H1 (cell line): ENCODE data around the gene JAKMIP1. TPM values are rescaled to one million over a fixed set of nuclear protein-coding genes. Genes with fewer than 3 reads are reported as not detected.

Experiments
- CTCF ChIA-PET: fragments of 300-600 bp; sonication (Branson Sonifier 250); formaldehyde crosslinking; loops from one replicate; lab custom pipeline; 2021; ENCODE audit not compliant: partially characterized antibody; lab: Charles Lee
- POLR2A ChIA-PET: fragments of 300-600 bp; sonication (Branson Sonifier 250); formaldehyde crosslinking; loops from one replicate; lab custom pipeline; 2021; ENCODE audit warnings: inconsistent platforms; ENCODE audit not compliant: partially characterized antibody; lab: Charles Lee
- DNase-seq, 2 experiments: peaks; one replicate each; pipeline versions ENCODE4 v3.0.0 to v3.0.0-alpha.2; 2010 to 2022; ENCODE audit warnings: low spot score in 2 of 2, low read depth in 1 of 2, mixed read lengths in 1 of 2
- FAIRE-seq: peaks from 2 replicates; lab custom pipeline; 2011; peaks lifted over from hg19 to GRCh38; lab: Jason Lieb, UNC
- H2AFZ ChIP-seq: 2 replicates; pipeline ENCODE4 v1.8.1; 2012; ENCODE audit warnings: low read length, inconsistent platforms
- H2AK5ac ChIP-seq: 2 replicates; pipeline ENCODE4 v1.6.1; 2013; ENCODE audit warnings: low read depth, low read length
- H2BK120ac ChIP-seq: replicated peaks from 2 replicates; pipeline ENCODE3; 2013; ENCODE audit warnings: low read depth, low read length, inconsistent platforms
- H2BK12ac ChIP-seq: 2 replicates; pipeline ENCODE4 v1.6.1; 2013; ENCODE audit warnings: low read depth, low read length
- H2BK15ac ChIP-seq: 2 replicates; pipeline ENCODE4 v1.6.1; 2013; ENCODE audit warnings: low read length
- H2BK20ac ChIP-seq: 2 replicates; pipeline ENCODE4 v1.6.1; 2013; ENCODE audit warnings: low read length
- H2BK5ac ChIP-seq: 2 replicates; pipeline ENCODE4 v1.6.1; 2013; ENCODE audit warnings: low read depth, low read length
- H3K14ac ChIP-seq: 2 replicates; pipeline ENCODE4 v1.6.1; 2013; ENCODE audit warnings: inconsistent platforms; ENCODE audit not compliant: insufficient read length
- H3K18ac ChIP-seq: 2 replicates; pipeline ENCODE4 v1.6.1; 2013; ENCODE audit warnings: low read length; ENCODE audit errors: extremely low read depth
- H3K23ac ChIP-seq: 2 replicates; pipeline ENCODE4 v1.6.1; 2013; ENCODE audit warnings: inconsistent platforms; ENCODE audit not compliant: insufficient read length
- H3K23me2 ChIP-seq: 2 replicates; pipeline ENCODE4 v1.6.1; 2013; ENCODE audit warnings: low read depth, low read length
- H3K27ac ChIP-seq: 2 replicates; pipeline ENCODE4 v1.6.1; 2011; ENCODE audit warnings: low read depth, low read length, inconsistent platforms
- H3K27me3 ChIP-seq, 4 experiments: replicated peaks in 1 of 4; 1 replicate in 1 of 4; 2 replicates in 3 of 4; pipeline versions ENCODE4 v1.6.1 to v1.8.1; 2011 to 2013; ENCODE audit warnings: low read length in 3 of 4, mild to moderate bottlenecking in 3 of 4, inconsistent platforms in 2 of 4, mixed read lengths in 2 of 4, moderate library complexity in 1 of 4; ENCODE audit not compliant: control insufficient read depth in 3 of 4, insufficient read depth in 3 of 4; ENCODE audit errors: extremely low read depth in 1 of 4
- H3K36me3 ChIP-seq, 4 experiments: 2 replicates each; pipeline versions ENCODE4 v1.6.1 to v1.8.1; 2011 to 2013; ENCODE audit warnings: mild to moderate bottlenecking in 4 of 4, low read length in 3 of 4, moderate library complexity in 2 of 4, control low read depth in 1 of 4, inconsistent platforms in 1 of 4; ENCODE audit not compliant: insufficient read depth in 4 of 4, control insufficient read depth in 2 of 4
- H3K4ac ChIP-seq: replicated peaks from 2 replicates; pipeline ENCODE3; 2013; ENCODE audit warnings: low read length, low read depth, mixed read lengths, inconsistent platforms; ENCODE audit not compliant: insufficient read length
- H3K4me1 ChIP-seq, 4 experiments: replicated peaks in 1 of 4; 1 replicate in 1 of 4; 2 replicates in 3 of 4; pipeline versions ENCODE4 v1.6.1 to v1.8.1; 2011 to 2013; ENCODE audit warnings: low read length in 3 of 4, inconsistent platforms in 2 of 4, mixed read lengths in 1 of 4; ENCODE audit not compliant: insufficient read depth in 4 of 4, control insufficient read depth in 3 of 4
- H3K4me2 ChIP-seq, 2 experiments: 2 replicates each; pipeline versions ENCODE4 v1.6.1 to v1.8.1; 2011 to 2013; ENCODE audit warnings: low read depth in 2 of 2, low read length in 2 of 2, control low read depth in 1 of 2, inconsistent platforms in 1 of 2, mild to moderate bottlenecking in 1 of 2; ENCODE audit not compliant: insufficient read depth in 1 of 2
- H3K4me3 ChIP-seq, 4 experiments: fragments of 200-600, 300-600 bp in 1 of 4; sonication (generic), shearing (Covaris generic), sonication (Bioruptor Twin) in 1 of 4; 2 replicates each; pipeline versions ENCODE4 v1.5.1 to v1.8.1; 2011 to 2016; ENCODE audit warnings: low read length in 4 of 4, low read depth in 3 of 4, control low read depth in 2 of 4, inconsistent platforms in 2 of 4, mild to moderate bottlenecking in 2 of 4, mixed read lengths in 1 of 4, moderate library complexity in 1 of 4; ENCODE audit not compliant: insufficient read depth in 2 of 4; ENCODE audit errors: extremely low read depth in 1 of 4
- H3K56ac ChIP-seq: replicated peaks from 2 replicates; pipeline ENCODE3; 2013; ENCODE audit warnings: low read depth, mild to moderate bottlenecking, mixed read lengths, low read length, inconsistent platforms; ENCODE audit not compliant: insufficient read length
- H3K79me1 ChIP-seq: 2 replicates; pipeline ENCODE4 v1.6.1; 2013; ENCODE audit warnings: low read depth, low read length, control low read depth
- H3K79me2 ChIP-seq, 2 experiments: 2 replicates each; pipeline versions ENCODE4 v1.6.1 to v1.8.1; 2012 to 2013; ENCODE audit warnings: low read length in 2 of 2, mild to moderate bottlenecking in 2 of 2, inconsistent platforms in 1 of 2; ENCODE audit not compliant: insufficient read depth in 2 of 2, control insufficient read depth in 1 of 2
- H3K9ac ChIP-seq, 4 experiments: replicated peaks in 1 of 4; 1 replicate in 1 of 4; 2 replicates in 3 of 4; pipeline versions ENCODE4 v1.6.1 to v1.8.1; 2011 to 2013; ENCODE audit warnings: low read depth in 3 of 4, low read length in 3 of 4, control low read depth in 2 of 4, mild to moderate bottlenecking in 2 of 4, moderate library complexity in 2 of 4, inconsistent platforms in 1 of 4; ENCODE audit errors: extremely low read depth in 1 of 4
- H3K9me3 ChIP-seq, 2 experiments: 2 replicates each; pipeline versions ENCODE4 v1.6.1 to v1.8.1; 2012 to 2013; ENCODE audit warnings: mild to moderate bottlenecking in 2 of 2, moderate library complexity in 2 of 2, control low read depth in 1 of 2, inconsistent platforms in 1 of 2, low read depth in 1 of 2, low read length in 1 of 2, mixed read lengths in 1 of 2; ENCODE audit not compliant: insufficient read depth in 2 of 2
- H4K20me1 ChIP-seq, 2 experiments: replicated peaks in 1 of 2; 2 replicates each; pipeline versions ENCODE3 to v1.8.1; 2011 to 2013; ENCODE audit warnings: inconsistent platforms in 2 of 2, low read length in 2 of 2, mild to moderate bottlenecking in 1 of 2; ENCODE audit not compliant: insufficient read depth in 2 of 2, control insufficient read depth in 1 of 2
- H4K5ac ChIP-seq: 2 replicates; pipeline ENCODE4 v1.6.1; 2013; ENCODE audit warnings: low read length, low read depth, mixed read lengths, inconsistent platforms; ENCODE audit not compliant: insufficient read length
- H4K8ac ChIP-seq: 2 replicates; pipeline ENCODE4 v1.8.0; 2013; ENCODE audit warnings: mild to moderate bottlenecking, moderate library complexity, low read length, inconsistent platforms; ENCODE audit not compliant: insufficient read depth; ENCODE audit errors: extremely low read depth
- H4K91ac ChIP-seq: replicated peaks from 2 replicates; pipeline ENCODE3; 2013; ENCODE audit warnings: low read length, mixed read lengths, inconsistent platforms; ENCODE audit not compliant: insufficient read length
- RNF2 ChIP-seq: fragments of 200-900, 300-1000 bp; sonication (generic); IDR thresholded peaks from 2 replicates; pipeline ENCODE4 v1.7.1; 2016; ENCODE audit warnings: borderline replicate concordance, low read depth, mild to moderate bottlenecking, antibody characterized with exemption, low read length; ENCODE audit not compliant: poor library complexity, severe bottlenecking; ENCODE audit errors: missing control alignments
- SP1 ChIP-seq: IDR thresholded peaks from 2 replicates; pipeline ENCODE4 v1.6.1; 2011; ENCODE audit warnings: low read depth, low read length
- SP2 ChIP-seq: IDR thresholded peaks from 2 replicates; pipeline ENCODE4 v1.6.1; 2012; ENCODE audit warnings: mild to moderate bottlenecking, low read length, inconsistent platforms
- WGBS, 2 experiments: shearing (Covaris generic) in 1 of 2; methylation state at CpG; one replicate each; pipeline versions ENCODE4 v1.1.6 to v1.1.7; 2013 to 2015; ENCODE audit warnings: low lambda C conversion rate in 2 of 2, mixed read lengths in 2 of 2, inconsistent platforms in 1 of 2, low coverage in 1 of 2, missing lambda C conversion rate in 1 of 2; ENCODE audit not compliant: insufficient replicate concordance in 2 of 2, insufficient coverage in 1 of 2, insufficient read length in 1 of 2; ENCODE audit errors: extremely low coverage in 1 of 2, missing lambda C conversion rate in 1 of 2; 5-methylcytosine and 5-hydroxymethylcytosine counted together
- polyA plus RNA-seq, 7 experiments: library from polyadenylated mRNA; depleted of rRNA in 3 of 7; stranded (reverse) in 5 of 7; unstranded in 2 of 7; fragments of >200 nt in 5 of 7; fragments of 200-250 nt in 2 of 7; gene quantifications; 1 replicate in 5 of 7; 2 replicates in 1 of 7; 4 replicates in 1 of 7; pipeline versions ENCODE4 v1.2.1 to v1.2.3, GENCODE V29; 2011 to 2013; ENCODE audit warnings: missing spikeins in 2 of 7, mixed read lengths in 2 of 7
- total RNA-seq: library from RNA; stranded (reverse); fragmentation: NEBNext Ultra II Directional; extraction: Animal tissue kit (Norgen Biotek cat#: 25700); gene quantifications from 2 replicates; pipeline ENCODE4 v1.2.1, GENCODE V29; 2021

JAKMIP1 gene
- total and polyA plus RNA-seq, 2 of the 8 experiments (the other 6 are each of a cell fraction or from before 2014, with no cell fraction given) = 2.5 to 4.4 TPM

DNA sequence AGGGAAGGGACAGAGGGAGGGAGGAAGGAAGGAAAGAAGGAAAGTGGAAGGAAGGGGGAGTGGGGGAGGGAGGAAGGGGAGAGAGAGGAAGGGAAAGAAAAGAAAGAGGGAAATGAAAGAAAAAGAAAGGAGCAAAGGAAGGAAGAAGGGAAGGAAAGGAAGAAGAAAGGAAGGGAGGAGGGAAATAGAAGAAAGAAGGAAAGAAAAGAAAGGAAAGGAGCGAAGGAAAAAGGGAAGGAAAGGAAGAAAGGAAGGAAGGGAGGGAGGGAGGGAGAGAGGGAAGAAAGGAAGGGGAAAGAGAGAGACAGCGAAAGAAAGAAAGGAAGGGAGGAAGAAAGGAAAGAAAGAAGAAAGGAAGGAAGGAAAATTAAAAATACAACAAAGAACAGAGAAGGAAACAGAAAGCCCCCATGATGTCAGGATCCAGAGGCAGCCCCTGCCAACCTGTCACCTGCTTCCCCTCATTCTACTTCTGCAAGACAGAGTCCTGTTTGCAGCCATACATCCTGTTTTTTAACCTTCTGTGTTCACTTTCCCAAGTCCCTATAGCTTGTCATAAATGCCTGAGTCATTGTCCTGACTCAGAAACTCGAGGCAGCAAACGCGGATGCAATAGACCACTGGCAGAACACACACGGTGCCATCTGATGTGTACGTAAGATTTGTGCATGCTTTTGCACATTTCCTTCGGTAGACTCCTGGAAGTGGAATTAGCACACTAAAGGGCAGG lies 105.2 kb downstream of the JAKMIP1 start:
- Histone ChIP-seq H4K91ac (no peak overlapping the region), H4K8ac (no peak overlapping the region), H3K14ac (no peak overlapping the region), H4K5ac (no peak overlapping the region), H3K36me3 (no peaks in the 10 kb centered on the region)
- no peak for FAIRE-seq
- TF ChIP-seq SP2 (no peak), RNF2 (no peak), SP1 (no peak)
- TF ChIP-seq, all 59 proteins: peak for 0
- CTCF ChIA-PET = interaction anchor here (0.7 to 3.7 kb wide), 6 partner anchors 8 to 97 kb away, joined by 3 to 16 read pairs (median 4); no protein-coding TSS in a partner anchor
- Histone ChIP-seq H2BK20ac (no peak overlapping the region), H2AFZ (no peak overlapping the region), H2BK15ac (no peak overlapping the region), H3K23me2 (no peaks in the 10 kb centered on the region), H3K79me1 (no peaks in the 10 kb centered on the region), H2BK5ac (no peak overlapping the region), H3K9ac (no peak overlapping the region), H3K4ac (no peak overlapping the region), H3K4me1 (peaks cover 0 to 5% (median 0%) of the 10 kb centered on the region in 4 experiments; a peak in 1 of 7 replicates), H3K27me3 (no peaks in the 10 kb centered on the region; a peak in 1 of 7 replicates), H3K27ac (no peak overlapping the region), H3K18ac (no peak overlapping the region), H3K23ac (no peak overlapping the region), H3K4me3 (no peak overlapping the region), H2AK5ac (no peak overlapping the region), H3K56ac (no peak overlapping the region), H2BK12ac (no peak overlapping the region), H3K79me2 (no peaks in the 10 kb centered on the region), H3K4me2 (no peak overlapping the region), H4K20me1 (no peaks in the 10 kb centered on the region), H2BK120ac (no peak overlapping the region), H3K9me3 (no peaks in the 10 kb centered on the region)
- DNase-seq = no peak
- WGBS, 2 experiments = 69% methylated on average over 8 of the region's 8 CpGs; no CpG with 5 or more reads in 1 of the 2 experiments
- POLR2A ChIA-PET = interaction anchor here (1.0 kb wide), 1 partner anchor 10 kb away, joined by 3 read pairs; no protein-coding TSS in a partner anchor
